Measurements from ENCODE around the gene AUTS2.

DNA sequence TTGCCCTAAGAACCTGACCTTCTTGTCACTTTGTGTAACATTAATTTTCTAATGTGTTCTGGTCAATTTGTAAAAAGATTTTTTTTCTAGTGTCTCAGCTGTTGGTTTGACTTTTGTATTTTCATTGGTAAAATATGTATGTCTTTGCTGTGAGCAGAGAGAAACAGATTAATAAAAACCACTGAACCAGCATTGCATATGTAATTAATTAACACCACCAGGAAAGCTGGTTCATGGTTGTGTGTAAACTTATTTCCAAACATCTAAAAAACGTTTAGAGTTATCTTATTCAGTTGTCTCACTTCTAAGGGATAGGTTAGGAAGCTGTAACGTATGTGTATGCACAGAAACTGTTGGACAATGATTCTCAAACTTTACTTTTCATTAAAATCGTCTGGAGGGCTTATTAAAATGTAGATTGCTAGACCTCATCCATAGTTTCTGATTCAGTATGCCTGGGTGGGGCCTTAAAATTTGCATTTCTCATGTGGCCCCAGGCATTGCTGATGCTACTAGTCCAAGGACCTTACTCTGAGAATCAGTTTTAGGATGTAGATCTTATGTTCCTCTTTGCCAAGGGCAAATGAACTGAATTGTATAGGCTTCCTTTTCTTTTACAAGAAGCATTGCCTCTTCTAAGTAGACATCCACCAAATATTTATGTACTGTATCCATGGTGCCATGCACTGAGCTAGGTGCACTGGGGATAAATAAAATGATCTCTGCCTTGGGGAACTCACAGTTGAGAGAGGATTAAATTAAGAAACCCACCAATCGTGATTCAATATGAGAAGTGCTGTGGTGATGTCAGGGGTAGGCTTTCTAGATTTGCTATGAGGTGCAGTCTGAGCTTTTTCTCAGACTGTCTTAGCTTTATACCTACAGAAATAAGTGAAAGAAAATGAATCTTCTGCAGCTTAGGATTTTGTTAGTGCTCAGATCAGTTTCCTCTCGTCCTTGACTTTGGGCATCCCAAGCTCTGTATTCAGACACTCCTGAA is 98.7 kb downstream of the AUTS2 start:
- TF ChIP-seq EZH2 (IDR thresholded peaks at IDR 0.05; ENCODE audit: insufficient read depth, poor library complexity, severe bottlenecking) (no peak), EZH2phosphoT487 (IDR thresholded peaks at IDR 0.05; ENCODE audit: insufficient read depth, low read depth) (no peak)

Measured in GM23248 (cell line).